HUES6 (cell line): Measurements from ENCODE around the gene USP28.

Source experiments
- H3K27ac ChIP-seq: 2 replicates; pipeline ENCODE4 v1.7.0; 2013; ENCODE audit warnings: low read depth, mild to moderate bottlenecking, low read length, inconsistent platforms
- H3K27me3 ChIP-seq: 2 replicates; pipeline ENCODE4 v1.6.1; 2013; ENCODE audit warnings: low read length; ENCODE audit not compliant: control insufficient read depth, insufficient read depth
- H3K36me3 ChIP-seq: 2 replicates; pipeline ENCODE4 v1.6.1; 2013; ENCODE audit warnings: low read length; ENCODE audit not compliant: control insufficient read depth, insufficient read depth
- H3K4me1 ChIP-seq: 2 replicates; pipeline ENCODE4 v1.6.1; 2013; ENCODE audit warnings: low read length; ENCODE audit not compliant: control insufficient read depth, insufficient read depth
- H3K4me3 ChIP-seq: 2 replicates; pipeline ENCODE4 v1.5.1; 2013; ENCODE audit warnings: low read depth, low read length
- H3K9ac ChIP-seq: one replicate; pipeline ENCODE4 v1.6.1; 2013; ENCODE audit warnings: mild to moderate bottlenecking, low read length
- H3K9me3 ChIP-seq: 2 replicates; pipeline ENCODE4 v1.6.1; 2013; ENCODE audit warnings: low read depth, low read length; ENCODE audit not compliant: control insufficient read depth, insufficient read depth

USP28 gene

DNA sequence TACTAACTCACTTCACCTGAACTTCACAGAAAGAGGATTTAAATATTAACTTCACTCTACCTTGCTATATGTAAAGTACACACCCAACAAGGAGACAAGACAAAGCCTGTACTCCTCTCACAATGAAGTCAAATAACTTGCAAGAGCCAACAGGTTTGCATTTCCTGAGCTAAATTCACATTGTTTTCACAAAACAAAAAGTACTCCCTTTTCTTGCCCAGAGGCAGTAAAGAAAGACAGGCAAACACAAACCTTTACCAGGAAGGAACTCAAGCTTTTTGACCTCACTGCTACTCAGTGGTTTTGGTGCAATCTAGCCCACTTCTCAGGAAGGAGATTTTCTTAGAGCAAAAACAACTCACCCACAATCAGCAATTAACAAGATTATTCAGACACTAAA is 15.7 kb downstream of the USP28 start:
- Histone ChIP-seq H3K27ac (peak overlapping the region; percentile 83), H3K9ac (peak overlapping the region; percentile 43)

DNA sequence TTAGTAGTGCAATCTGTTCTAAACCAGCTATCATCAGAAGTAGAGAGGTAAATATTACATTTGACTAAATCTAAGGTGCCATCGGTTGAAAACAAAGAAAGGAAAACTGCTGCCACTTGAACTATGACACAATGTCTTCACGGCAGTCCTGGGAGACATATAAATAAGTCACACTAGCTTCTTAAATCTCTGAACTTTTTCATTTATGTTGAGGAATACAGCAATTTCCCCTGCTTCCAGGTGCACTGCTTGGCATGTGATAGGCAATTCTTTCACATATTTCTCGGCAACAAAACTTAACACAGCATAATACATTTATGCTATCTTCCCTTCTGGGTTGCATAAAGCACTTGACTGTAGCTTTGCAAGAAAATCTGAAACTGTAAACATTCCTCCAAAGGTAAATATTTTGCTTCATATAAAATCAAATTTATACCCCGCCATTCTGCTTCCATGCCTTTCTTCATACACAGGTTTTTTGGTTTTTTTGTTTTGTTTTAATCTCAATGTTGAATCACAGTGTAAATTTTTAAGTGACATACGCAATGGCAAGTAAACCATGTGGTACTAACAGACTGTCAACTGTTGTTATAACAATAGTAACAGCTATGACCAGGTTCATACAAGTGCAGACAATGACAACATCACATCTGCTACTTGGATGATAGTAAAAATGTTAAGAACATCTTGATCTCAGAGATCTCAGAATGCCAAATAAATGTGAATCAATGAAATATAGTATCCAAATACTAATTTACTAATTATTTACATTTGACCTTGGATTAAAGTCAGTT is 18.2 kb downstream of the USP28 start:
- no peak overlapping the region for H3K9ac ChIP-seq
- H3K36me3 ChIP-seq = peaks cover 25% of the 10 kb centered on the region
- H3K4me1 ChIP-seq = peaks cover 54% of the 10 kb centered on the region
- H3K27me3 ChIP-seq = no peaks in the 10 kb centered on the region
- H3K9me3 ChIP-seq = no peaks in the 10 kb centered on the region
- H3K4me3 ChIP-seq = no peak overlapping the region
- H3K27ac ChIP-seq = no peak overlapping the region; the same call in 1 of the 2 replicates

More for the DNA sequence above, 15.7 kb downstream of the USP28 start:
- Histone ChIP-seq H3K27me3 (no peaks in the 10 kb centered on the region), H3K4me3 (no peak overlapping the region), H3K4me1 (peaks cover 55% of the 10 kb centered on the region), H3K36me3 (peaks cover 8% of the 10 kb centered on the region), H3K9me3 (no peaks in the 10 kb centered on the region)

DNA sequence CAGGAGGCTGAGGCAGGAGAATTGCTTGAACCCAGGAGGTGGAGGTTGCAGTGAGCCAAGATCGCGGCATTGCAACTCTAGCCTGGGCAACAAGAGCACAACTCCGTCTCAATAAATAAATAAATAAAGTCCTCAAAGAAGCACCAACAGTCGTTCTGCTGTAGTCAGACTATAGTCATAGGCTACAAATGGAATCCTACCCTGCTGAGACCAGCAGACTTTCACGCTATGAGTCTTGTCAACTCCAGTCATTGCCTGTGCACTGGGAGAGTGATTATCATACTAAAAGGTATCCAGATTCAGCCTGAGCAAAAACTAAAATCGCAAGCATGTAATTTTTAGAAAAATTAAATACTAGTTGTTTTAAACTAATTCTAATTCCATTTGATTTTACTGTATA is 19.6 kb downstream of the USP28 start:
- Histone ChIP-seq H3K9me3 (no peaks in the 10 kb centered on the region), H3K27ac (no peak overlapping the region), H3K4me3 (no peak overlapping the region), H3K4me1 (peaks cover 46% of the 10 kb centered on the region), H3K9ac (no peak overlapping the region), H3K36me3 (peaks cover 38% of the 10 kb centered on the region), H3K27me3 (no peaks in the 10 kb centered on the region)

DNA sequence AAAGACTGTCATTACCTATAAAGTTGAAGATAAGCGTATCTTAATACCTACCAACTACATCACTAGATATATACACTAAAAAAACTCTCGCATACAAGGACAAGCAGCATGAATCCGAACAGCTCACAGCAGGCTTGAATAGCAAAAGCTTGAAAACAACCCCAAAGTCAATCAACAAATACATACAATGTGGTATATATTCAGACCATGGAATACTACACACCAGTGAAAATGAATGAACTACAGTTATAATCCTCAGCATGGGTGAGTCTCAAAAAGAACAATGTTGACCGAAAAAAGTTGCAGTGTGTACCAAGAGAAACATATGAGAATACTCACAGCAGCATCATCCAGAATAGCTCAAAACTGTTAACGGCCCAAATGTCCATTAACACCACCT is 25.2 kb downstream of the USP28 start:
- Histone ChIP-seq H3K27ac (peak overlapping the region; percentile 89), H3K4me1 (peaks cover 52% of the 10 kb centered on the region), H3K4me3 (no peak overlapping the region), H3K36me3 (peaks cover 72% of the 10 kb centered on the region), H3K27me3 (no peaks in the 10 kb centered on the region), H3K9me3 (no peaks in the 10 kb centered on the region), H3K9ac (peak overlapping the region; percentile 62)

DNA sequence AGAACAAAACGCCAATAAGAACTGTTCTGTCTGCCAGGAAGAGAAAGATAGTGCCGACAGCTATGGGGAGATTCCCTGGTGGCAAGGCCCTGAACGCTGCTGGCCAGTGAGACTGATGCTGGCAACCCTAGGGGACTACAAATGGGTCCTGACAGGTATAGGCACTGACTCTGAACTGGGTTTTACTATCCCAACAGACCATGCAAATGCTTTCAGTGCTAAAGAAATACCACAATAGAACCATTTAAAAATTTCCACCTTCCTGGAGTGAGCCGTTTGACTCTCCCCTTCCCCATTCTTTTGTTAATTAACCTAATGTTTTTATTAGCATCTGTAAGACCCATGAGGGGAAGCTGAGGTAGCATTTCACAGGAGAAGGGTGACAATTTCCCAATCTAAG is 25.7 kb downstream of the USP28 start:
- no peaks in the 10 kb centered on the region for H3K9me3 ChIP-seq
- H3K36me3 ChIP-seq = peaks cover 72% of the 10 kb centered on the region
- H3K27me3 ChIP-seq = no peaks in the 10 kb centered on the region
- peak overlapping the region; percentile 81 for H3K9ac ChIP-seq
- H3K4me1 ChIP-seq = peaks cover 47% of the 10 kb centered on the region
- H3K4me3 ChIP-seq = no peak overlapping the region
- H3K27ac ChIP-seq = peak overlapping the region; percentile 89

DNA sequence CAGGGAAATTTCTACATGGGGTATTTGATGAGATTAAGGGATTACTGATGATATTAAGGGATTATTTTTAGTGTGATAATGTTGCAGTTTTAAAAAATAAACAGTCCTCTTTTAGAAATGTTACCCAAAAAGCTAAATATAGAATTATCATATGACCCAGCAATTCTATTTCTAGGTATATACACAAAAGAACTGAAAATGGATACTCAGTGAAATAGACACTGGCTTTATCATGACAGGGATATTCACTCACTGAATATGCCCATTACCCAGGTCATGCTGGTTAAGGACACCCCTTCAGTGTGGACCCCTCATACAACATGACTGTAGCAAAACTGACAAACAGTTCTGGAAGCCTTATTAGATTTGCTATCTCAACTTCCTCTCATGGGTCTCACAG is 27.8 kb downstream of the USP28 start:
- Histone ChIP-seq H3K4me1 (peaks cover 40% of the 10 kb centered on the region), H3K4me3 (no peak overlapping the region), H3K36me3 (peaks cover 63% of the 10 kb centered on the region), H3K27me3 (no peaks in the 10 kb centered on the region), H3K9me3 (no peaks in the 10 kb centered on the region), H3K9ac (no peak overlapping the region), H3K27ac (peak overlapping the region; percentile 89)

DNA sequence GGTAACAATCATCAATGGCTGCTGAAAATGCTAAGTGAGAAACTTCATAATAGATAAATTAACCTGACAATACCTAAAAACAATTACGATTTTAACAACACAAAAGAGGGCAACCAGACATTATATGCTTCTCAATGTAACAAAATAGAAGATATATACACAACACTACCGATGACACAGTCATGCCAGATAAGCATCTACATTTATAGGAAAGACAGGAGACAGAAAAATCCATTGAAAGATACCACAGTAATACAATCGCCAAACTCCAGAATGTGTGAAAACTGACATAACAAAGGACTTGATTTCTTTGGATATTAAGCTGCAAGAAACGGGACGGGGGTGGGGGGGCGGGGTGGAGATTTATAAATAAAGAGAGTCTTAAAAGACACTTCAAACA is 28.3 kb downstream of the USP28 start:
- no peak overlapping the region for H3K4me3 ChIP-seq
- no peaks in the 10 kb centered on the region for H3K27me3 ChIP-seq
- no peaks in the 10 kb centered on the region for H3K9me3 ChIP-seq
- H3K27ac ChIP-seq = no peak overlapping the region
- H3K36me3 ChIP-seq = peaks cover 59% of the 10 kb centered on the region
- peaks cover 40% of the 10 kb centered on the region for H3K4me1 ChIP-seq
- no peak overlapping the region for H3K9ac ChIP-seq

DNA sequence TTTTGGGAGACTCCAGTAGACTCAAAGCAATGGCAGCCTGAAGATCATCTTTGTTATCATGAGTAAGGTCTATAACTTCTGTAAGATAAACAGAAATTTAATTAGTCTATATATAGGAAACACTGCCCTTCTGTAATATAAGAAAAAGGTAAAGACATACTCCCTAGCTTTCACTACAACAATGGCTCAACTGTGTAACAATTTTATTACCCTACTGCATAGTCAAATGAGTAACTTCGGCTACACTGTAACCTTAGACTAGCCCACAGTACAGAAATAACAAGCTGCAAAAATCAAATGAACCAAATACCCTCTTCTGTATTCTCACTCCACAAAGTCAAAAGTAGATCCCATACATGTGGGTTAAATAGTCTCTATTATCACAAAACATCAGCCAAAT is 33.7 kb downstream of the USP28 start:
- Histone ChIP-seq H3K27me3 (no peaks in the 10 kb centered on the region), H3K9ac (no peak overlapping the region), H3K27ac (no peak overlapping the region), H3K4me1 (peaks cover 4% of the 10 kb centered on the region; the same call in 1 of the 2 replicates), H3K9me3 (no peaks in the 10 kb centered on the region), H3K36me3 (peaks cover 73% of the 10 kb centered on the region), H3K4me3 (no peak overlapping the region)

DNA sequence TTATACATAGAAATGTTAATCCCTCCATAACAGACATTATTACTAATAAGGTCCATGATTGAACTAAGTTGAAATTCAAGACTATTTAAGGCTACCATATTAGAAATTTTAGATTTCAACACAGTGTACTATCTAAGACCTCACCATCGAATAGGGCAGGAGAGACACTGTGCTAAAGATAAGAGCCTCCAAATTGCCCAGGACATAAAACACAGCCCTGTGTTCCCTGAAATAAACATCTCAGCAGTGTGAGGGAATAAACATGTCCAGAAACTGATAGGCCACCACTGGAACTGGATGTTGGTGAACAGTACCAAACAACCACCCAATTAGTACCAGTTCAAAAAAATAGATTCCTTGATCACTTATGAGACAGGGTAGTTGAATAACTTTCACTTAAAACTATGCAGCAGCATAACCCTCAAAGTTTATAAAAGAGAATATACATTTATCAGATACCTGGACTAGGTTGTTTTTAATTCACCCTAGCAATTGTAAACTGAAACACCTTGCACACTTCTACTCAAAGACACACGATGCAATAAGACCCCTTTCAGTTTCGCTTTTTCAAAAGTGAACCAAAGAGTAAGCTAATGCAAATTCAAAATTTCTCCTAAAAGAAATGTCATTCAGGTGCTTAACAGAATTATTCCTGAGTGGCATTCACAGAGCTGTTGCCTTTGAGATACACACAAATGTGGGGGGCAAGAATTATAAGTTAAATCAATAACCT is 34.3 kb downstream of the USP28 start:
- Histone ChIP-seq H3K9me3 (no peaks in the 10 kb centered on the region), H3K36me3 (peaks cover 76% of the 10 kb centered on the region), H3K27ac (no peak overlapping the region), H3K9ac (no peak overlapping the region), H3K4me3 (no peak overlapping the region), H3K27me3 (no peaks in the 10 kb centered on the region), H3K4me1 (peaks cover 4% of the 10 kb centered on the region; the same call in 1 of the 2 replicates)

DNA sequence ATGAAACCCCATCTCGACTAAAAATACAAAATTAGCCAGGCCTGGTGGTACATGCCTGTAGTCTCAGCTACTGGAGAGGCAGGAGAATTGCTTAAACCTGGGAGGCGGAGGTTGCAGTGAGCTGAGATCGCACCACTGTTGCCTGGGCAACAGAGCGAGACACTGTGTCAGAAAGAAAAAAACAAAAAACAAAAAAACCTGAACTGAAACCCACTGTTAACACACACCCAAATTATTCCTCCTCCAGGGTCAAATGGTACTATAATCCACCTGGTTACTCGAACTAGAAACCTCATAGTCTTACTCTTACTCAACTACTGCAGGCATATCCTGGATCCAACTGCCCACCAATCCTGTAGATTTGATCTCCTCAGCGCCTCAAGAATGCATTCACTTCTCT is 35.5 kb downstream of the USP28 start:
- no peaks in the 10 kb centered on the region for H3K27me3 ChIP-seq
- peaks cover 79% of the 10 kb centered on the region for H3K36me3 ChIP-seq
- no peak overlapping the region for H3K9ac ChIP-seq
- no peaks in the 10 kb centered on the region for H3K9me3 ChIP-seq
- H3K4me1 ChIP-seq = no peaks in the 10 kb centered on the region
- H3K4me3 ChIP-seq = no peak overlapping the region
- no peak overlapping the region for H3K27ac ChIP-seq

DNA sequence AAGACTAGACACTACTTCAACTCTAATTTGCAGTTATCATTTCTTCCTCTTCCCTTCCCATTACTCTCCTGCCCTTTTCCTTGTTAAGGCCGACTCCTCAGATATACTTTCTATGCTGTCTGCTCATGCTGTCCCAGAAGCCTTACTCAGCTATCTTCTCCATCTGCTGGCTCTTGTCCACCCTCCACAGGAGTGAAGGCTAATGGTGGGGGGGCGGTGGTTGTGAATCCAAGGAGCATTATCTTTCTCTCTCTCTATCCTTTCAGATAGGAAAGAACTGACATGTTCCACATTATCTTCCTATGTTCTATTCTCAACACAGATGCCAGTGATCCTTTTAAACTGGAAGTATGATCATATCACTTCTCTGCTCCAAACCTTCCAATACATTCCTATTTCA is 37.4 kb downstream of the USP28 start:
- no peaks in the 10 kb centered on the region for H3K4me1 ChIP-seq
- no peak overlapping the region for H3K9ac ChIP-seq
- no peaks in the 10 kb centered on the region for H3K27me3 ChIP-seq
- no peak overlapping the region for H3K27ac ChIP-seq
- no peaks in the 10 kb centered on the region for H3K9me3 ChIP-seq
- H3K36me3 ChIP-seq = peaks cover 92% of the 10 kb centered on the region
- H3K4me3 ChIP-seq = no peak overlapping the region
